WTC11 (cell line): Measurements from ENCODE around the gene APMAP.

Experiments used
- CREM ChIP-seq: sonication (generic); formaldehyde crosslinking; IDR thresholded peaks from 2 replicates; pipeline ENCODE4 v1.8.1; 2022; ENCODE audit warnings: mild to moderate bottlenecking, missing genetic modification reagents, moderate library complexity
- CTCF ChIP-seq: fragments of 200-600 bp; IDR thresholded peaks from 2 replicates; pipeline ENCODE4 v1.8.0; 2022; ENCODE audit warnings: antibody characterized with exemption
- E2F1 ChIP-seq: sonication (generic); formaldehyde crosslinking; IDR thresholded peaks from 2 replicates; pipeline ENCODE4 v1.8.0; 2022; ENCODE audit warnings: mild to moderate bottlenecking, missing genetic modification reagents
- FOXP1 ChIP-seq: sonication (generic); formaldehyde crosslinking; IDR thresholded peaks from 2 replicates; pipeline ENCODE4 v1.8.0; 2022; ENCODE audit warnings: missing genetic modification reagents, mild to moderate bottlenecking, moderate library complexity, borderline replicate concordance
- RELA ChIP-seq: sonication (generic); formaldehyde crosslinking; IDR thresholded peaks from 2 replicates; pipeline ENCODE4 v1.8.1; 2022; ENCODE audit warnings: missing genetic modification reagents, mild to moderate bottlenecking, borderline replicate concordance
- USF2 ChIP-seq: sonication (generic); formaldehyde crosslinking; IDR thresholded peaks from 2 replicates; pipeline ENCODE4 v1.8.1; 2023; ENCODE audit warnings: mild to moderate bottlenecking, missing genetic modification reagents, moderate library complexity

GRCh38 chr20:24939036-24939435, 53.5 kb downstream of the APMAP start:
- TF ChIP-seq CTCF (no peak), RELA (no peak), FOXP1 (no peak), CREM (CRISPR knock-in tag) (no peak), E2F1 (CRISPR knock-in tag) (no peak), USF2 (CRISPR knock-in tag) (no peak)
